H1 (cell line): ENCODE data around the gene SEC16A. TPM values are rescaled to one million over a fixed set of nuclear protein-coding genes. Genes with fewer than 3 reads are reported as not detected.

Source experiments
- CTCF ChIA-PET: fragments of 300-600 bp; sonication (Branson Sonifier 250); formaldehyde crosslinking; loops from one replicate; lab custom pipeline; 2021; ENCODE audit not compliant: partially characterized antibody; lab: Charles Lee
- POLR2A ChIA-PET: fragments of 300-600 bp; sonication (Branson Sonifier 250); formaldehyde crosslinking; loops from one replicate; lab custom pipeline; 2021; ENCODE audit warnings: inconsistent platforms; ENCODE audit not compliant: partially characterized antibody; lab: Charles Lee
- DNase-seq, 2 experiments: peaks; one replicate each; pipeline versions ENCODE4 v3.0.0 to v3.0.0-alpha.2; 2010 to 2022; ENCODE audit warnings: low spot score in 2 of 2, low read depth in 1 of 2, mixed read lengths in 1 of 2
- FAIRE-seq: peaks from 2 replicates; lab custom pipeline; 2011; peaks lifted over from hg19 to GRCh38; lab: Jason Lieb, UNC
- H2AFZ ChIP-seq: 2 replicates; pipeline ENCODE4 v1.8.1; 2012; ENCODE audit warnings: low read length, inconsistent platforms
- H2AK5ac ChIP-seq: 2 replicates; pipeline ENCODE4 v1.6.1; 2013; ENCODE audit warnings: low read depth, low read length
- H2BK120ac ChIP-seq: replicated peaks from 2 replicates; pipeline ENCODE3; 2013; ENCODE audit warnings: low read depth, low read length, inconsistent platforms
- H2BK12ac ChIP-seq: 2 replicates; pipeline ENCODE4 v1.6.1; 2013; ENCODE audit warnings: low read depth, low read length
- H2BK15ac ChIP-seq: 2 replicates; pipeline ENCODE4 v1.6.1; 2013; ENCODE audit warnings: low read length
- H2BK20ac ChIP-seq: 2 replicates; pipeline ENCODE4 v1.6.1; 2013; ENCODE audit warnings: low read length
- H2BK5ac ChIP-seq: 2 replicates; pipeline ENCODE4 v1.6.1; 2013; ENCODE audit warnings: low read depth, low read length
- H3K14ac ChIP-seq: 2 replicates; pipeline ENCODE4 v1.6.1; 2013; ENCODE audit warnings: inconsistent platforms; ENCODE audit not compliant: insufficient read length
- H3K18ac ChIP-seq: 2 replicates; pipeline ENCODE4 v1.6.1; 2013; ENCODE audit warnings: low read length; ENCODE audit errors: extremely low read depth
- H3K23ac ChIP-seq: 2 replicates; pipeline ENCODE4 v1.6.1; 2013; ENCODE audit warnings: inconsistent platforms; ENCODE audit not compliant: insufficient read length
- H3K23me2 ChIP-seq: 2 replicates; pipeline ENCODE4 v1.6.1; 2013; ENCODE audit warnings: low read depth, low read length
- H3K27ac ChIP-seq: 2 replicates; pipeline ENCODE4 v1.6.1; 2011; ENCODE audit warnings: low read depth, low read length, inconsistent platforms
- H3K27me3 ChIP-seq, 4 experiments: replicated peaks in 1 of 4; 1 replicate in 1 of 4; 2 replicates in 3 of 4; pipeline versions ENCODE4 v1.6.1 to v1.8.1; 2011 to 2013; ENCODE audit warnings: low read length in 3 of 4, mild to moderate bottlenecking in 3 of 4, inconsistent platforms in 2 of 4, mixed read lengths in 2 of 4, moderate library complexity in 1 of 4; ENCODE audit not compliant: control insufficient read depth in 3 of 4, insufficient read depth in 3 of 4; ENCODE audit errors: extremely low read depth in 1 of 4
- H3K36me3 ChIP-seq, 4 experiments: 2 replicates each; pipeline versions ENCODE4 v1.6.1 to v1.8.1; 2011 to 2013; ENCODE audit warnings: mild to moderate bottlenecking in 4 of 4, low read length in 3 of 4, moderate library complexity in 2 of 4, control low read depth in 1 of 4, inconsistent platforms in 1 of 4; ENCODE audit not compliant: insufficient read depth in 4 of 4, control insufficient read depth in 2 of 4
- H3K4ac ChIP-seq: replicated peaks from 2 replicates; pipeline ENCODE3; 2013; ENCODE audit warnings: low read length, low read depth, mixed read lengths, inconsistent platforms; ENCODE audit not compliant: insufficient read length
- H3K4me1 ChIP-seq, 4 experiments: replicated peaks in 1 of 4; 1 replicate in 1 of 4; 2 replicates in 3 of 4; pipeline versions ENCODE4 v1.6.1 to v1.8.1; 2011 to 2013; ENCODE audit warnings: low read length in 3 of 4, inconsistent platforms in 2 of 4, mixed read lengths in 1 of 4; ENCODE audit not compliant: insufficient read depth in 4 of 4, control insufficient read depth in 3 of 4
- H3K4me2 ChIP-seq, 2 experiments: 2 replicates each; pipeline versions ENCODE4 v1.6.1 to v1.8.1; 2011 to 2013; ENCODE audit warnings: low read depth in 2 of 2, low read length in 2 of 2, control low read depth in 1 of 2, inconsistent platforms in 1 of 2, mild to moderate bottlenecking in 1 of 2; ENCODE audit not compliant: insufficient read depth in 1 of 2
- H3K4me3 ChIP-seq, 4 experiments: fragments of 200-600, 300-600 bp in 1 of 4; sonication (generic), shearing (Covaris generic), sonication (Bioruptor Twin) in 1 of 4; 2 replicates each; pipeline versions ENCODE4 v1.5.1 to v1.8.1; 2011 to 2016; ENCODE audit warnings: low read length in 4 of 4, low read depth in 3 of 4, control low read depth in 2 of 4, inconsistent platforms in 2 of 4, mild to moderate bottlenecking in 2 of 4, mixed read lengths in 1 of 4, moderate library complexity in 1 of 4; ENCODE audit not compliant: insufficient read depth in 2 of 4; ENCODE audit errors: extremely low read depth in 1 of 4
- H3K56ac ChIP-seq: replicated peaks from 2 replicates; pipeline ENCODE3; 2013; ENCODE audit warnings: low read depth, mild to moderate bottlenecking, mixed read lengths, low read length, inconsistent platforms; ENCODE audit not compliant: insufficient read length
- H3K79me1 ChIP-seq: 2 replicates; pipeline ENCODE4 v1.6.1; 2013; ENCODE audit warnings: low read depth, low read length, control low read depth
- H3K79me2 ChIP-seq, 2 experiments: 2 replicates each; pipeline versions ENCODE4 v1.6.1 to v1.8.1; 2012 to 2013; ENCODE audit warnings: low read length in 2 of 2, mild to moderate bottlenecking in 2 of 2, inconsistent platforms in 1 of 2; ENCODE audit not compliant: insufficient read depth in 2 of 2, control insufficient read depth in 1 of 2
- H3K9ac ChIP-seq, 4 experiments: replicated peaks in 1 of 4; 1 replicate in 1 of 4; 2 replicates in 3 of 4; pipeline versions ENCODE4 v1.6.1 to v1.8.1; 2011 to 2013; ENCODE audit warnings: low read depth in 3 of 4, low read length in 3 of 4, control low read depth in 2 of 4, mild to moderate bottlenecking in 2 of 4, moderate library complexity in 2 of 4, inconsistent platforms in 1 of 4; ENCODE audit errors: extremely low read depth in 1 of 4
- H3K9me3 ChIP-seq, 2 experiments: 2 replicates each; pipeline versions ENCODE4 v1.6.1 to v1.8.1; 2012 to 2013; ENCODE audit warnings: mild to moderate bottlenecking in 2 of 2, moderate library complexity in 2 of 2, control low read depth in 1 of 2, inconsistent platforms in 1 of 2, low read depth in 1 of 2, low read length in 1 of 2, mixed read lengths in 1 of 2; ENCODE audit not compliant: insufficient read depth in 2 of 2
- H4K20me1 ChIP-seq, 2 experiments: replicated peaks in 1 of 2; 2 replicates each; pipeline versions ENCODE3 to v1.8.1; 2011 to 2013; ENCODE audit warnings: inconsistent platforms in 2 of 2, low read length in 2 of 2, mild to moderate bottlenecking in 1 of 2; ENCODE audit not compliant: insufficient read depth in 2 of 2, control insufficient read depth in 1 of 2
- H4K5ac ChIP-seq: 2 replicates; pipeline ENCODE4 v1.6.1; 2013; ENCODE audit warnings: low read length, low read depth, mixed read lengths, inconsistent platforms; ENCODE audit not compliant: insufficient read length
- H4K8ac ChIP-seq: 2 replicates; pipeline ENCODE4 v1.8.0; 2013; ENCODE audit warnings: mild to moderate bottlenecking, moderate library complexity, low read length, inconsistent platforms; ENCODE audit not compliant: insufficient read depth; ENCODE audit errors: extremely low read depth
- H4K91ac ChIP-seq: replicated peaks from 2 replicates; pipeline ENCODE3; 2013; ENCODE audit warnings: low read length, mixed read lengths, inconsistent platforms; ENCODE audit not compliant: insufficient read length
- BCL11A ChIP-seq, 2 experiments: IDR thresholded peaks; one replicate each; pipeline ENCODE4 v1.6.1; 2011; ENCODE audit warnings: low read depth in 2 of 2, low read length in 2 of 2, mild to moderate bottlenecking in 2 of 2
- CHD2 ChIP-seq: IDR thresholded peaks from 2 replicates; pipeline ENCODE4 v1.6.1; 2012; ENCODE audit warnings: low read length, improper control_type of control experiment
- E2F6 ChIP-seq: IDR thresholded peaks from 2 replicates; pipeline ENCODE4 v1.6.1; 2012; ENCODE audit warnings: inconsistent platforms
- EZH2 ChIP-seq: fragments of 200-600 bp; sonication (generic); IDR thresholded peaks from 2 replicates; pipeline ENCODE4 v1.7.1; 2012; ENCODE audit warnings: low read depth, mild to moderate bottlenecking, moderate library complexity, low read length, inconsistent platforms; ENCODE audit not compliant: severe bottlenecking
- FOSL1 ChIP-seq: IDR thresholded peaks from 2 replicates; pipeline ENCODE4 v1.6.1; 2011; ENCODE audit warnings: mild to moderate bottlenecking, low read depth, low read length, moderate library complexity; ENCODE audit not compliant: insufficient read depth
- HDAC6 ChIP-seq: IDR thresholded peaks from one replicate; pipeline ENCODE4 v1.7.1; 2012; ENCODE audit warnings: low read depth, mild to moderate bottlenecking, inconsistent platforms, low read length, moderate library complexity
- NRF1 ChIP-seq: IDR thresholded peaks from 2 replicates; pipeline ENCODE4 v1.6.1; 2011; ENCODE audit warnings: mild to moderate bottlenecking, low read depth, low read length, improper control_type of control experiment
- PHF8 ChIP-seq: fragments of 200-600 bp; sonication (generic); conservative IDR thresholded peaks from 2 replicates; pipeline ENCODE4 v1.7.1; 2012; ENCODE audit warnings: low read depth, mild to moderate bottlenecking, inconsistent platforms, low read length, moderate library complexity
- RBBP5 ChIP-seq: IDR thresholded peaks from 2 replicates; pipeline ENCODE4 v1.7.1; 2012; ENCODE audit warnings: low read depth, mild to moderate bottlenecking, inconsistent platforms, low read length, moderate library complexity, borderline replicate concordance
- RNF2 ChIP-seq: fragments of 200-900, 300-1000 bp; sonication (generic); IDR thresholded peaks from 2 replicates; pipeline ENCODE4 v1.7.1; 2016; ENCODE audit warnings: borderline replicate concordance, low read depth, mild to moderate bottlenecking, antibody characterized with exemption, low read length; ENCODE audit not compliant: poor library complexity, severe bottlenecking; ENCODE audit errors: missing control alignments
- SIX5 ChIP-seq: IDR thresholded peaks from 2 replicates; pipeline ENCODE4 v1.6.1; 2011; ENCODE audit warnings: mild to moderate bottlenecking, low read depth, low read length
- SP4 ChIP-seq: IDR thresholded peaks from 2 replicates; pipeline ENCODE4 v1.6.1; 2012; ENCODE audit warnings: low read length, inconsistent platforms
- TAF1 ChIP-seq: IDR thresholded peaks from 2 replicates; pipeline ENCODE4 v1.6.1; 2011; ENCODE audit warnings: mild to moderate bottlenecking, low read depth, low read length
- ZNF274 ChIP-seq: IDR thresholded peaks from 2 replicates; pipeline ENCODE4 v1.7.0; 2012; ENCODE audit warnings: low read length, borderline replicate concordance; ENCODE audit errors: extremely low read depth
- WGBS, 2 experiments: shearing (Covaris generic) in 1 of 2; methylation state at CpG; one replicate each; pipeline versions ENCODE4 v1.1.6 to v1.1.7; 2013 to 2015; ENCODE audit warnings: low lambda C conversion rate in 2 of 2, mixed read lengths in 2 of 2, inconsistent platforms in 1 of 2, low coverage in 1 of 2, missing lambda C conversion rate in 1 of 2; ENCODE audit not compliant: insufficient replicate concordance in 2 of 2, insufficient coverage in 1 of 2, insufficient read length in 1 of 2; ENCODE audit errors: extremely low coverage in 1 of 2, missing lambda C conversion rate in 1 of 2; 5-methylcytosine and 5-hydroxymethylcytosine counted together
- polyA plus RNA-seq, 7 experiments: library from polyadenylated mRNA; depleted of rRNA in 3 of 7; stranded (reverse) in 5 of 7; unstranded in 2 of 7; fragments of >200 nt in 5 of 7; fragments of 200-250 nt in 2 of 7; gene quantifications; 1 replicate in 5 of 7; 2 replicates in 1 of 7; 4 replicates in 1 of 7; pipeline versions ENCODE4 v1.2.1 to v1.2.3, GENCODE V29; 2011 to 2013; ENCODE audit warnings: missing spikeins in 2 of 7, mixed read lengths in 2 of 7
- total RNA-seq: library from RNA; stranded (reverse); fragmentation: NEBNext Ultra II Directional; extraction: Animal tissue kit (Norgen Biotek cat#: 25700); gene quantifications from 2 replicates; pipeline ENCODE4 v1.2.1, GENCODE V29; 2021

Gene SEC16A
- total and polyA plus RNA-seq, 2 of the 8 experiments (the other 6 are each of a cell fraction or from before 2014, with no cell fraction given), result 21.6 to 49.0 TPM

- DNase-seq (no peak), FAIRE-seq (no peak)
- Histone ChIP-seq H3K79me2 (no peaks in the 10 kb centered on the region), H3K18ac (no peak overlapping the region), H3K27me3 (no peaks in the 10 kb centered on the region), H2BK12ac (no peak overlapping the region), H3K9me3 (no peaks in the 10 kb centered on the region), H2AK5ac (no peak overlapping the region), H3K27ac (no peak overlapping the region), H2BK20ac (no peak overlapping the region), H4K91ac (no peak overlapping the region), H3K23me2 (no peaks in the 10 kb centered on the region), H4K20me1 (peaks cover 2 to 15% of the 10 kb centered on the region in 2 experiments), H2BK5ac (no peak overlapping the region), H3K4me2 (no peak overlapping the region), H3K56ac (no peak overlapping the region), H2BK120ac (no peak overlapping the region), H4K5ac (no peak overlapping the region), H3K4me3 (no peak overlapping the region), H3K4ac (no peak overlapping the region), H3K9ac (no peak overlapping the region), H3K36me3 (peaks cover 22 to 50% (median 36%) of the 10 kb centered on the region in 4 experiments), H3K23ac (no peak overlapping the region), H4K8ac (no peak overlapping the region), H3K14ac (no peak overlapping the region), H2AFZ (no peak overlapping the region), H2BK15ac (no peak overlapping the region), H3K79me1 (no peaks in the 10 kb centered on the region), H3K4me1 (no peaks in the 10 kb centered on the region)
- CTCF ChIA-PET, result interaction anchor here (0.7 to 1.0 kb wide), 3 partner anchors 13 to 64 kb away, joined by 3 read pairs; no protein-coding TSS in a partner anchor
- POLR2A ChIA-PET, result interaction anchor here (0.6 to 4.4 kb wide), 11 partner anchors 13 to 182 kb away, joined by 3 to 23 read pairs (median 4); partner anchors contain the start of gene SNAPC4
- WGBS, 2 experiments, result 92% methylated on average over 7 of the region's 7 CpGs; no CpG with 5 or more reads in 1 of the 2 experiments
- no peak for TF ChIP-seq ZNF274
- no peak for TF ChIP-seq TAF1
- TF ChIP-seq RBBP5, result no peak
- no peak for TF ChIP-seq RNF2
- TF ChIP-seq E2F6, result no peak
- TF ChIP-seq SIX5, result no peak
- no peak for TF ChIP-seq BCL11A (IDR thresholded peaks at IDR 0.05; ENCODE audit: low read depth in 2 of 2, low read length in 2 of 2)
- no peak for TF ChIP-seq HDAC6
- no peak for TF ChIP-seq CHD2
- no peak for TF ChIP-seq NRF1
- no peak for TF ChIP-seq EZH2
- TF ChIP-seq SP4, result no peak
- no peak for TF ChIP-seq FOSL1
- TF ChIP-seq PHF8, result no peak
Observed at GRCh38 chr9:136445799-136446198, 37.0 kb downstream of the SEC16A start.
